Measurements from ENCODE around the gene OR6N2.

Gene OR6N2

DNA sequence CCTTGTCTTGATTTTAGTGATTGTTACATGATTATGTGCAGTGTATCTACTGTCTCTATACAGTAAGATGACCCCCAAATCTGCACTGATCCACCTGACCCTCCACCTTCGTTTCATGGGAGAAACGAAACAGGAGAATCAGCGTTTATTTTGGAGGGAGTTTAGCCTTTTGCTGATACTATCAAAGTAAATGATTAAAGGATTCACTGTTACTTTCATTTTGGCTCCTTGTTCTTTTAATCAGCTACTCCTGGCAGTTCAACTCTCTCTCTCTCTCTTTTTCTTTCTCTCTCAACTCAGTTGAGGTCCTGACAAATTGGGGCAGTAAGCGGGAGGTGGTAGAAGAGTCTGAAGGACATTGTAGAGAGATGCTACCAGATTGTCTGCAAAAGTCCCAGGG lies 50.6 kb downstream of the OR6N2 start:
- no peak for DNase-seq (ENCODE audit: extremely low read depth, low read depth)
- TF ChIP-seq, protein P1, sequence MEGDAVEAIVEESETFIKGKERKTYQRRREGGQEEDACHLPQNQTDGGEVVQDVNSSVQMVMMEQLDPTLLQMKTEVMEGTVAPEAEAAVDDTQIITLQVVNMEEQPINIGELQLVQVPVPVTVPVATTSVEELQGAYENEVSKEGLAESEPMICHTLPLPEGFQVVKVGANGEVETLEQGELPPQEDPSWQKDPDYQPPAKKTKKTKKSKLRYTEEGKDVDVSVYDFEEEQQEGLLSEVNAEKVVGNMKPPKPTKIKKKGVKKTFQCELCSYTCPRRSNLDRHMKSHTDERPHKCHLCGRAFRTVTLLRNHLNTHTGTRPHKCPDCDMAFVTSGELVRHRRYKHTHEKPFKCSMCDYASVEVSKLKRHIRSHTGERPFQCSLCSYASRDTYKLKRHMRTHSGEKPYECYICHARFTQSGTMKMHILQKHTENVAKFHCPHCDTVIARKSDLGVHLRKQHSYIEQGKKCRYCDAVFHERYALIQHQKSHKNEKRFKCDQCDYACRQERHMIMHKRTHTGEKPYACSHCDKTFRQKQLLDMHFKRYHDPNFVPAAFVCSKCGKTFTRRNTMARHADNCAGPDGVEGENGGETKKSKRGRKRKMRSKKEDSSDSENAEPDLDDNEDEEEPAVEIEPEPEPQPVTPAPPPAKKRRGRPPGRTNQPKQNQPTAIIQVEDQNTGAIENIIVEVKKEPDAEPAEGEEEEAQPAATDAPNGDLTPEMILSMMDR (IDR thresholded peaks at IDR 0.05; ENCODE audit: low read depth, low read length, missing control alignments): no peak
- no peak overlapping the region for H3K4me3 ChIP-seq (replicated peaks; ENCODE audit: low read depth, low read length)

DNA sequence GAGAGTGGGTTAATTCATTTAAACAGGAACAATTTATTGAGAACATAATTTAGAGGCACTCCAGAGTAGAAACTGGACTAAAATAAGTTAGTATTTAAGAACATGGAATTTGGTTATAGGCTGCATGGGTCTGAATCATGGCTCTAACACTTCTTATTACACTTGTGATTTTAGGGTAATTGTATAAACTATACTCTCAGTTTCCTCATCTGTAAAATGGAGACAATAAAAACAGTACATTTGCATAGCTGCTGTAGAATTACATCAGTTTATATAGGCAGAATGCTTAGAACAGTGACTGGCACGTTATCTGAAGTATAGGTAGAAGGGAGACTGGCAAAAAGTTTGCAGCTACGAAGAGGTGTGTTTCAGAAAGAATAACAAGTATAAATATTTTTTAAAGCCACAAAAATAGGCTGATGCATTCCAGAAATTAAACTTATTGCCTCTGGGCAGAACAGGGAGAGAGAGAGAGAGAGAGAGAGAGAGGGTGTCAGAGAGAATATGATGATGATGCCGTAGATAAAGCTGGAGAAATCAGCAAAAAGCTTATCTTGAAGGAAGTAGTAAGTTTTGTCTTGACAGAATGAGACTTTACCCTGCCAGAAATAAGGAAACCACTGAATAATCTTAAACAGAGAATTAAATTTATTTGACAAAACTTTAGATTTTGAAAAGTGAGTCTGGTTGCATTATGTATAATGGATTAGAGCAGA lies 52.3 kb downstream of the OR6N2 start:
- H3K4me3 ChIP-seq (replicated peaks; ENCODE audit: low read depth, low read length): no peak overlapping the region
- TF ChIP-seq, protein P1 (IDR thresholded peaks at IDR 0.05; ENCODE audit: low read depth, low read length, missing control alignments): no peak
- DNase-seq (ENCODE audit: extremely low read depth, low read depth): no peak

DNA sequence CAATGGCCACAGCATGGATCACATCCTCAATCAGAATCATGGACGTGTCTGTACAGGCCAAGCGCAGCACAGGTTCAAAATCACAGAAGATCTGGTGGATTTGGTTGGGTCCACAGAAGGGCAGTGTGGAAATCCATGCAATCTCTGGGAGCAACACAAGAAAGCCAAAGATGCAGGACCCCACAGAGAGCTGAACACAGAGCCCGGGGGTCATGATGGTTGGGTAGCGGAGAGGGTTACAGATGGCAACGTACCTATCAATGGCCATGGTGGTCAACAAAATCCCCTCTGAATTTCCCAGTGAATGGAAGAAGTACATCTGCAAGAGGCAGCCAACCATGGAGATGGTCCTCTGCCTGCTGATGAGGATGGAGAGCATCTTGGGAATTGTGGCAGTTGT lies 56.6 kb downstream of the OR6N2 start:
- TF ChIP-seq, protein P1 (IDR thresholded peaks at IDR 0.05; ENCODE audit: low read depth, low read length, missing control alignments): no peak
- no peak for DNase-seq (ENCODE audit: extremely low read depth, low read depth)
- no peak overlapping the region for H3K4me3 ChIP-seq (replicated peaks; ENCODE audit: low read depth, low read length)

Data from HFF-Myc (cell line).